ENCODE data around the gene NQO2.

The NQO2 gene

GRCh38 chr6:3015144-3015543, 15.4 kb downstream of the NQO2 start:
- ChIA-PET CTCF (interaction anchor here (1.2 to 2.4 kb wide), 2 partner anchors 13 to 16 kb away, joined by 3 to 12 read pairs; partner anchors contain the start of gene NQO2), POLR2A (interaction anchor here (0.6 to 1.0 kb wide), 2 partner anchors 16 to 250 kb away, joined by 4 to 6 read pairs; partner anchors contain the start of genes NQO2 and WRNIP1)
- Histone ChIP-seq H3K4me3 (ENCODE audit: low read depth, low read length) (no peak overlapping the region), H3K9me3 (ENCODE audit: control insufficient read depth, insufficient read depth, low read depth, low read length) (no peaks in the 10 kb centered on the region), H3K27ac (ENCODE audit: extremely low read depth, low read depth, low read length) (no peak overlapping the region), H3K36me3 (ENCODE audit: control insufficient read depth in 2 of 2, insufficient read depth in 1 of 2, low read length in 2 of 2) (peaks cover 6 to 75% of the 10 kb centered on the region in 2 experiments; a peak in 1 of 3 replicates), H3K4me1 (ENCODE audit: control insufficient read depth, insufficient read depth, low read length) (no peaks in the 10 kb centered on the region)
- TF ChIP-seq ZFP3 (tag by site-specific recombination; IDR thresholded peaks at IDR 0.05; ENCODE audit: low read depth): no peak

- H3K4me3 ChIP-seq (ENCODE audit: low read depth, low read length): no peak overlapping the region
- peaks cover 6 to 65% of the 10 kb centered on the region in 2 experiments; a peak in 1 of 3 replicates for H3K36me3 ChIP-seq (ENCODE audit: control insufficient read depth in 2 of 2, insufficient read depth in 1 of 2, low read length in 2 of 2)
- ChIA-PET POLR2A (interaction anchor here (1.4 to 1.8 kb wide), 2 partner anchors 9 to 15 kb away, joined by 5 read pairs; no protein-coding TSS in a partner anchor), CTCF (interaction anchor here (1.2 to 2.4 kb wide), 2 partner anchors 15 to 17 kb away, joined by 3 to 12 read pairs; partner anchors contain the start of gene NQO2)
- no peaks in the 10 kb centered on the region for H3K4me1 ChIP-seq (ENCODE audit: control insufficient read depth, insufficient read depth, low read length)
- TF ChIP-seq ZSCAN4 (tag by site-specific recombination; IDR thresholded peaks at IDR 0.05) (peak; percentile 68; the same call in 1 of the 2 replicates), ZNF341 (tag by site-specific recombination; IDR thresholded peaks at IDR 0.05; ENCODE audit: low read depth) (no peak)
- H3K27ac ChIP-seq (ENCODE audit: extremely low read depth, low read depth, low read length): no peak overlapping the region
- H3K9me3 ChIP-seq (ENCODE audit: control insufficient read depth, insufficient read depth, low read depth, low read length): no peaks in the 10 kb centered on the region
Measured at GRCh38 chr6:3016473-3017280, 17.0 kb downstream of the NQO2 start.

GRCh38 chr6:3017304-3017703, 17.6 kb downstream of the NQO2 start:
- no peak for TF ChIP-seq ZNF660 (tag by site-specific recombination; IDR thresholded peaks at IDR 0.05)
- Histone ChIP-seq H3K4me1 (ENCODE audit: control insufficient read depth, insufficient read depth, low read length) (no peaks in the 10 kb centered on the region), H3K4me3 (ENCODE audit: low read depth, low read length) (no peak overlapping the region), H3K36me3 (ENCODE audit: control insufficient read depth in 2 of 2, insufficient read depth in 1 of 2, low read length in 2 of 2) (peaks cover 6 to 59% of the 10 kb centered on the region in 2 experiments; a peak in 1 of 3 replicates), H3K27ac (ENCODE audit: extremely low read depth, low read depth, low read length) (no peak overlapping the region), H3K9me3 (ENCODE audit: control insufficient read depth, insufficient read depth, low read depth, low read length) (no peaks in the 10 kb centered on the region)
- POLR2A ChIA-PET: interaction anchor here (1.7 to 1.8 kb wide), 2 partner anchors 10 to 15 kb away, joined by 5 read pairs; no protein-coding TSS in a partner anchor
- CTCF ChIA-PET: interaction anchor here (2.4 kb wide), 1 partner anchor 15 kb away, joined by 12 read pairs; no protein-coding TSS in a partner anchor

- POLR2A ChIA-PET: interaction anchor here (1.7 kb wide), 1 partner anchor 17 kb away, joined by 5 read pairs; no protein-coding TSS in a partner anchor
- TF ChIP-seq ZNF394 (tag by site-specific recombination; IDR thresholded peaks at IDR 0.05; ENCODE audit: borderline replicate concordance) (no peak), FEZF1 (tag by site-specific recombination; IDR thresholded peaks at IDR 0.05) (no peak), ZNF335 (tag by site-specific recombination; conservative IDR thresholded peaks at IDR 0.05) (no peak), ZSCAN4 (tag by site-specific recombination; IDR thresholded peaks at IDR 0.05) (no peak), ZNF639 (tag by site-specific recombination; IDR thresholded peaks at IDR 0.05) (no peak), ZNF785 (tag by site-specific recombination; IDR thresholded peaks at IDR 0.05) (no peak), ZNF837 (tag by site-specific recombination; IDR thresholded peaks at IDR 0.05) (no peak), ZNF518A (tag by site-specific recombination; conservative IDR thresholded peaks at IDR 0.05; ENCODE audit: low read depth) (no peak)
- no peaks in the 10 kb centered on the region for H3K4me1 ChIP-seq (ENCODE audit: control insufficient read depth, insufficient read depth, low read length)
- CTCF ChIA-PET: interaction anchor here (0.5 to 2.6 kb wide), 5 partner anchors 11 to 1136 kb away, joined by 3 to 10 read pairs (median 3); no protein-coding TSS in a partner anchor
- H3K4me3 ChIP-seq (ENCODE audit: low read depth, low read length): no peak overlapping the region
- no peaks in the 10 kb centered on the region for H3K9me3 ChIP-seq (ENCODE audit: control insufficient read depth, insufficient read depth, low read depth, low read length)
- H3K36me3 ChIP-seq (ENCODE audit: control insufficient read depth in 2 of 2, insufficient read depth in 1 of 2, low read length in 2 of 2): peaks cover 6 to 44% of the 10 kb centered on the region in 2 experiments; a peak in 1 of 3 replicates
- H3K27ac ChIP-seq (ENCODE audit: extremely low read depth, low read depth, low read length): no peak overlapping the region
Measured at GRCh38 chr6:3019065-3019464, 19.4 kb downstream of the NQO2 start.
